ENCODE data around the gene KCNAB2.

Gene KCNAB2

DNA sequence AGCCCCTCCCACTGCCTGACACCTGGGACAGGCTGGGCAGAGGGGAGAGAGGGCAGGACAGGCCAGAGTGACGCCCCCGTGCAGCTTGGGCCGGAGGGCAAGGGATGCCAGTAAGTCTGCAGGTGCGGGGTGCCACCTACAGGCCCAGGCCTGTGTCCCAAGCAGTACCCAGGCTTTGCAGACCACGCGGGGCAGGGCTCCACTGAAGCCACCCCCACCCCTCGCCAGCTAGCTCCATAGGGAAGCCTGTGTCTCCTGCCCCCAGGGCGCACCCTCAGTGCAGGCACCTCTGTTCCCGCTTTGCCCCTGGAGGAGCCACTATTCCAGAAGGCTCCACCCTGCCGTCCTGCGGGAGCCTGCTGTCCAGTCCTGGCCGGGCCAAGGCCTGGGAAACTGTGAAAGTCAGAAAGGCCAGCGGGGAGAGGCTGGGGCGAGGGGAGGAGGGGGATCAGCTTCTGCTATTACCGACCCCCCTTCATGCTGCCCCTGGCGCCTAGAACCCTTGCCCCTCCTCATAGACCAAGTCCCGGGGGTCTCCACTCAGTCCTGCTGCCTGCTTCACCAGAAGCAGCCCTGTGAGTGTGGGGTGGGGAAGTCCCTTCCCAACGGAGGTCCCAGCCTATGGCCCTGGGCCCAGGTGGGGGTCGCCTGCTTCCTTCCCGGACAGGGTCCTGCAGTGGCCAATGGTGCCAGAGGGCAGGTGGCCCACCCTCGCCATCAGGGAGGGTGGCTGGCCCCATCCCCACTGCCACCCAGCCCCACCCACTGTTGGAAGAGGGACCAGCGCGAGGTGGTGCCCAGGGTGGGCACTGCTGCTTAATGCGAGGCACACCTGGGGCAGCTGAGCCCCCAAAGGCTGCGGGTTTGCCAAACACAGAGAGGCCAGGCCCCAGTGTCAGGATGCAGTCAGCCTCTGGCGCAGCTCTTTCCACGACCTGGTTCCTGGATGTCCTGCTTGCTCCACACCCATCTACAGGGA lies 54.4 kb downstream of the KCNAB2 start:
- no peak for DNase-seq

DNA sequence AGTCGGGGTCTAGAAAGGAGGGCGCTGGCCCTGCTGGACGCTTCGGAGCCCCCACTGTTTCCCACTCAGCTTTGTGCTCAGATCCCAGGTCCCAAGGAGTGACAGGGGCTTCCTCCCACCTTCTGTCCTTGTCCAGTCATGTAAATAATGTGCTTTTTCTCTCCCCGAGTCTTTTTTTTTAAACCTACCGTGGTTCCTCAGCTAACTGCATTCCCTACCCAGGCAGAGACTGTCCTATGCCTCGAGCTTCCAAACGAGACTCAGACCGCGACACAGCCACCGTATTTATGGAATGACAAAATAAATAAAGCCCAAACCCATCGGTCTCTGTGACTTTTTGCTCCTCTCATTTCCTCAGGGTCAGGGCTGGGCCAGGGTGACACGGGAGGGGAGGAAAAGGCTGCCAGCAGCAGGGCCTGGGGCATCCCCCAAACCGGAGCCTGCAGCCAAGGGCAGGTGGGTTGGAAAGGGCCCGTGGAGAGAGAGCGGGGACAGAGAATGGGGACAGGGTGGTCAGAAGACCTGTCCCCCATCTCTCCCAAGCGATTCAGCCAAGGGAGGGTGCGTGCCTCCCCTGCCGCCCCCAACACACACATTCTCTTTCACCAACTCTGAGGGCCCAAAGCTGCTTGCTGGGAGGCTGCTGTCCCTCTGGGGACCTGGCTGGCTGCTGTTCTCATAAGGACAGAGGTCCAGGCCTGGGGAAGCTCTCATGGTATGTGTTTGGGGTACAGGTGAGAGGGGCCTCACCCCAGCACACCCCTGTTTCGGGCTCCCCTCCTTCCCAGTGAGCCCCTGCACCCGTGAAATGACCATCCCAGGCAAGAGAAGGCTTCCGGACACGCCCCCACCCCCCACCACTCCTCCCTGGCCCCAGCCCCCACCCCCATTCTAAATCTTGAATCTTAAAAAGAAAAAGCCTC lies 55.4 kb downstream of the KCNAB2 start:
- DNase-seq: no peak

DNA sequence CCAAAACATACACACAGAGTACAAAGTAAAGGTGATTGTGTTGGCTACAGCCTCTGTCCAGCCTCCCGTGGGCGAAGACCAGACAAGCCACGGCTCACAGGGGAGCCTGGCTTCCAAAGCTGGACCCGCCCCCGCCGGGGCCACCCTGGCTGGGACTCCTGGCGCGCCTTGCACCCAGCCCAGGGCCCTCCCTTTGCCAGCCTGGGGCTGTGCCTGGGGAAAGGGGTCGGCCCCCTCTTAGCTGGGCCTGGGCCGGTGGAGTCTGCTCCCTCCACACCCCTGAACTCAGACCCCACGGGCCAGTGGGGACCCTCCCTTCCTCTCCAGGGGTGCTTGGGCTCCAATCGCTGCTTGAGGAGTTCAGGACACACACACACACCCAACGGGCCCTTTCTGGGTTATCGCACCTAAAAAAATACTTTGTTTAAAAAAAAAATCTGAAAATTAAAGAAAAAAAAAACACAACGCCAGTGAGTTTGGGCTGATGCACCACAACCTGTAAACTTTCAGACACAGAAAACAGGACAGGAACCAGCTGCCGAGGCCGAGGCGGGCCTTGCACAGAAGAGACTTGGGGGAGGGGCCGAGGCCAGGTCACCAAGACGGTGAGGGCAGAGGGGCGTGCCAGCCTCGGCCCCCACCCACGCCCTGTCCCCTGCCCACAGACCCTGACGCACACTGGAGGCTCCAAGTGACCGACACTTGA lies 56.3 kb downstream of the KCNAB2 start:
- DNase-seq: no peak

DNA sequence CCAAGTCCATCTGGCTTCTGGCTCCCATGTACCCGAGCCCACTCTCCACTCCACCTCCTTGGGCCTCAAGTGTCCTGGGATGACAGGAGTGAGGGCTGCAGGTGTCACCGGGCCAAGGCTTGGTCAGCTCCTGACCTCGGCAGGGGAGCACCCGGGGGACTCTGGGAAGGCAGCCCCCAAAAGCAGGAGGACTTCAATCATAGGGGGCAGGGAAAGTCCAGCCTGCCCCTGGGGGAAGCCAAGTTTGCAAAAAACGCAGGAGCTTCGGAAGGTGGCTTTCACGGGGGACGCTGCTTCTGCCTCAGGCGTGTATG lies 56.8 kb downstream of the KCNAB2 start:
- DNase-seq: no peak

- no peak for DNase-seq
Measured at GRCh38 chr1:6103111-6103853, 57.6 kb downstream of the KCNAB2 start.

GRCh38 chr1:6103854-6104530 lies 58.3 kb downstream of the KCNAB2 start:
- DNase-seq: no peak

- DNase-seq: peak; percentile 34
Measured at GRCh38 chr1:6104631-6105030, 58.9 kb downstream of the KCNAB2 start.

DNA sequence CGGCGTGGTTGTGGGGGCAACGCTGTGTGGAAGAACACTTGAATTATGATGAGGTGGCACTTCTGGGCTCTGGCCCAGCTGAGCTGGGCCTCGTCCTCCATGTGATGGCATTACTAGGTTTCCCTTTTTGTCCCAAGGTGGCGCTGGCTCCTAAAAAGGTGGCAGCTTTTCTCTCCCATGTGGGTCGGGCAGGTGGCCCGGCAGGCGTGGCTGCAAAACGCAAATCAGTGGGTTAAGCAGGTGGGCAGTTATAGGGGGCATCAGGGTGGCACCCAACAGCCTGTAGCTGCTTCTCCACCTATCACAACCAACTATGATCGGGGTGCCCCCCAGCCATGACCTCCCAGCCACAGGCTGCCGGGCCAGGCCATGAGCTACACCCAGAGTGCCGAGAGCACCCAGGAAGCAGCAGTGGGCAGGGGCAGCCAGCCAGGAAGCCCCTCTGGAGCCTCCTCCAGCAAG lies 59.6 kb downstream of the KCNAB2 start:
- DNase-seq: no peak

DNA sequence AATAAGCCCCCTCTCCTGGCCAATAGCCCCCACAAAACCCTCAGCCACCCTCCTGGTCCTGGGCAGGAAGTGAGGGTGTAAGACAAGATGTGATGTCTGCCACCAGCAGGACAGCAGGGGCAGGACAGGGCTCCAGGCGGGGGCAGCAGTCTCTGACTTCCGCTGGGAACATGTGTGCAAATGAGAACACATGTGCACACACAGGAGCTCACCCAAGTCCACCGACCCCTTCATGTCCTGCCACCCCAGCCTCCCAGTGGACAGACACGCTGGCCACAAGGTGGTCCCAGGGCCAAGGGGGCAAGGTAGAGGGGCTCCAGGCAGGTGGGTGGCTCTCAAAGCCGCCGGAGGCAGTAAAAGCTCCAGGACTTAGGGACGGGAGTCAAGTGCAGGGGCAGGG lies 60.1 kb downstream of the KCNAB2 start:
- DNase-seq: no peak

DNA sequence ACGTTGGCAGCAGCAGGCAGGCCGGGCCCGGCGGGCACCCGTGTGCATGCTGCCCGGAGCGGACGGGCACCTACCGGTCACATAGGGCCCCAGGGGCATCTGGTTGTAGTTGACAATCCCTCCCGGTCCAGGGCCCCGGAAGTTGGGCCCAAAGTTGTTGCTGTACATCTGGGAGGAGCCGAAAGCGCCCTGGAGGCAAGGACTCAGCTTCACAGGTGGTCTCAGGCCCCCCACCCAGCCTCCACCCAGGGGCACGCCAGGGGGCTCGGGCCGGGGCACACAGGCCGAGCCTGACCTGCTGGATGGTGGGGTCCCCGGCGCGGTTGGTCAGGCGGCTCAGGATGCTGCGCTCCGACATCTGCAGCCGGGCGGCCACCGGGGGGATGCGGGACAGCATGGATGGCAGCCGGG lies 60.6 kb downstream of the KCNAB2 start:
- DNase-seq: no peak

GRCh38 chr1:6106977-6107376 lies 61.3 kb downstream of the KCNAB2 start:
- DNase-seq: no peak

DNA sequence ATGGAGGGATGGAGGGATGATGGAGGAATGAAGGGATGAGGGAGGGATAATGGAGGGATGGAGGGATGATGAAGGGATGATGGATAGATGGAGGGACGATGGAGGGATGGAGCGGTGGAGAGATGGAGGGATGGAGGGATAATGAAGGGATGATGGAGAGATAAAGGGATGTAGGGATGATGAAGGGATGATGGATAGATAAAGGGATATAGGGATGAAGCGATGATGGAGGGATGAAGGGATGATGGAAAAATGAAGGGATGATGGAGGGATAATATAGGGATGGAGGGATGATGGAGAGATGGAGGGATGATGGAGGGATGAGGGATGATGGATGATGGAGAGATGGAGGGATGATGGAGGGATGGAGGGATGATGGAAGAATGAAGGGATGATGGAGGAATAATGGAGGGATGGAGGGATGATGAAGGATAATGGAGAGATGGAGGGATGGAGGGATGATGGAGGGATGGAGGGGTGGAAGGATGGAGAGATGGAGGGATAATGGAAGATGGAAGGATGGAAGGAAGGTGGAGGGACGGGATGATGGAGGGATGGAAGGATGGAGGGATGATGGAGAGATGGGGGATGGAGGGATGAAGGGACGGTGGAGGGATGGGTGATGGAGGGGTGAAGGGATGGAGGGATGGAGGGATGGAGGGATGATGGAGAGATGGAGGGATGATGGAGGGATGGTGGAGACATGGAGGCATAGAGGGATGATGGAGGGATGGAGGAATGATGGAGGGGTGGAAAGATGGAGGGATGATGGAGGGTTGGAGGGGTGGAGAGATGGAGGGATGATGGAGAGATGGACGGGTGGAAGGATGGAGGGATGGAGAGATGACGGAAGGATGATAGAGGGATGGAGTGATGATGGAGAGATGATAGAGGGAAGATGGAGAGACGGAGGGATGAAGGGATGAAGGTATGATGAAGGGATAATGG lies 62.0 kb downstream of the KCNAB2 start:
- DNase-seq: no peak

DNA sequence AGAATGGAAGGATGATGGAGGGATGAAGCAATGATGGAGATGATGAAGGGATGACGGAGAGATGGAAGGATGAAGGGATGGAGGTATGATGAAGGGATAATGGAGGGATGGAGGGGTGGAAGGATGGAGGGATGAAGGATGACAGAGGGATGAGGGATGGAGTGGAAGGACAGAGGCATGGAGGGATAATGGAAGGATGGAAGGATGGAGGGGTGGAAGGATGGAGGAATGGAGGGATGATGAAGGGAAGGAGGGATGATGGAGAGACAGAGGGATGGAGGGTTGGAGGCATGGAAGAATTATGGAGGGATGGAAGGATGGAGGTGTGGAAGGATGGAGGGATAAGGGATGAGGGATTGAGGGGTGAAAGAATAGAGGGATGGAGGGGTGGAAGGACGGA lies 62.8 kb downstream of the KCNAB2 start:
- DNase-seq: no peak

GRCh38 chr1:6108937-6109614 lies 63.4 kb downstream of the KCNAB2 start:
- DNase-seq: peak; percentile 57

DNA sequence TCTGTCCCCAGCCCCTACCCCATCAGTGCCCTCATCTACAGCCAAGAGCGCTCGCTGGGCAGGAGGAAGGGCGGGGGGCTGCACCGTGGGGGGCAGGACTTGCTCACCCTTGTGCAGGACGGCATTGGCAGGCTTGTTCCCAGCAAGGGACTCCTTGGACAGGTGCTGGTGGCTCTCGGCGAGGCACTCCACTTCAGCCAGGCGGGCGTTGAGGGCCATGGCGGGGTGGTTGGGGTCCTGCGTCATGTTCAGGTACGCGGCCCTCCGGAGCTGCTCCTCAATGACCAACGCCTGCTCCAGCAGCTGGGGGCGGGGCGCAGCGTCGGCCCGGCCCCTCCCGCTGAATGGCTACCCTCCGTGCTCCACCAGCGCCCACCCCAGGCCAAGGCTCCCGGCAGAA lies 64.0 kb downstream of the KCNAB2 start:
- peak; percentile 37 for DNase-seq

GRCh38 chr1:6110326-6110725 lies 64.6 kb downstream of the KCNAB2 start:
- peak; percentile 61 for DNase-seq

- DNase-seq: peak; percentile 99
Measured at GRCh38 chr1:6111571-6111970, 65.9 kb downstream of the KCNAB2 start.

GRCh38 chr1:6111991-6112689 lies 66.5 kb downstream of the KCNAB2 start:
- DNase-seq: no peak

DNA sequence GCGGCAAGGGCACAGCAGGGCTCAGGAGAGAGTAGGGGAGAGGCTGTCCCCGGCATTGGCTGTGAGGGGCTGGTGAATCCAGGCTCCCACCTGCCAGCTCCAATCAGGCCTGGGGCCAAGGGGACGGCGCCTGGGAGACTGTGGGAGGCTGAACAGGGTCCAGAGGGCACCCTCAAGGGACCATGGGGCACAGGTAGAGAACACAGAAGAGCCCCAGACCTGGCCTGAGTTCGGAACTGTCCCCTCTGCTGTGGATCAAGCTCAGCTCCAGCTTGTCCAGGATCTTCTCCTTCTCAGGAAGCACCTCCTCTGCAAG lies 67.0 kb downstream of the KCNAB2 start:
- DNase-seq: no peak

Measured in DMS79 treated with DMSO at 0.1 percent for 48 hours (cell line).